Progenitor cell of endocrine pancreas (in vitro differentiated cells): ENCODE measurements around the gene TTR. TPM values are rescaled to one million over a fixed set of nuclear protein-coding genes. Genes with fewer than 3 reads are reported as not detected.

Source experiments
- DNase-seq: peaks from one replicate; pipeline ENCODE4 v3.0.0; 2021; ENCODE audit warnings: low spot score; ENCODE audit not compliant: unreplicated experiment
- H3K27ac Mint-ChIP-seq: 2 replicates; pipeline ENCODE4 v1.8.0; 2021; ENCODE audit warnings: mild to moderate bottlenecking, moderate library complexity, mixed read lengths
- H3K27me3 Mint-ChIP-seq: 2 replicates; pipeline ENCODE4 v1.8.0; 2021; ENCODE audit warnings: mixed read lengths
- H3K36me3 Mint-ChIP-seq: 2 replicates; pipeline ENCODE4 v1.8.0; 2022; ENCODE audit warnings: mixed read lengths; ENCODE audit not compliant: insufficient read depth
- H3K4me1 Mint-ChIP-seq: 2 replicates; pipeline ENCODE4 v1.8.0; 2021; ENCODE audit warnings: low read depth, mixed read lengths
- H3K4me3 Mint-ChIP-seq: 2 replicates; pipeline ENCODE4 v1.8.0; 2021; ENCODE audit warnings: low read depth, mild to moderate bottlenecking, moderate library complexity, mixed read lengths
- H3K9me3 Mint-ChIP-seq: 2 replicates; pipeline ENCODE4 v1.8.0; 2021; ENCODE audit warnings: low read depth, mixed read lengths
- long read RNA-seq: library from polyadenylated mRNA; unstranded; transcript quantifications from one replicate; pipeline ENCODE4 v2.0.0, GENCODE V29; 2020
- total RNA-seq: library from RNA; stranded (reverse); gene quantifications from 2 replicates; pipeline ENCODE4 v1.2.1, GENCODE V29; 2021
- TF ChIP-seq, protein P1 (sequence below): fragments of 200-600 bp; sonication (generic); IDR thresholded peaks from one replicate; pipeline ENCODE4 v1.5.0; 2021; ENCODE audit warnings: antibody characterized with exemption, mild to moderate bottlenecking; ENCODE audit not compliant: unreplicated experiment

The TTR gene
- total RNA-seq, result 150 and 157 TPM in 2 replicates
- long read RNA-seq, transcript TTR-201 (4 exons, 957 nt), result major isoform, 84 of 89 reads
- long read RNA-seq, partial matches to known transcripts, result 0 of 89 reads
- long read RNA-seq, other reads (novel, unspliced or antisense), result 3 of 89 reads

DNA sequence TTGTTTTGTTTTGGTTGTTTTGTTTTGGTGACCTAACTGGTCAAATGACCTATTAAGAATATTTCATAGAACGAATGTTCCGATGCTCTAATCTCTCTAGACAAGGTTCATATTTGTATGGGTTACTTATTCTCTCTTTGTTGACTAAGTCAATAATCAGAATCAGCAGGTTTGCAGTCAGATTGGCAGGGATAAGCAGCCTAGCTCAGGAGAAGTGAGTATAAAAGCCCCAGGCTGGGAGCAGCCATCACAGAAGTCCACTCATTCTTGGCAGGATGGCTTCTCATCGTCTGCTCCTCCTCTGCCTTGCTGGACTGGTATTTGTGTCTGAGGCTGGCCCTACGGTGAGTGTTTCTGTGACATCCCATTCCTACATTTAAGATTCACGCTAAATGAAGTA, at the start of gene TTR:
TSS of gene TTR (plus strand) at position 250 of the 400 bp plus-strand sequence. CDS start at position 276, 26 bp downstream.
- Mint-ChIP-seq H3K27me3 (no peaks in the 10 kb centered on the region), H3K36me3 (peaks cover 4% of the 10 kb centered on the region), H3K9me3 (peaks cover 9% of the 10 kb centered on the region), H3K4me3 (peak within 1 kb of the TSS; percentile 37), H3K27ac (peak within 1 kb of the TSS; percentile 29), H3K4me1 (peaks cover 47% of the 10 kb centered on the region)
- DNase-seq, result no peak
- TF ChIP-seq, protein P1, sequence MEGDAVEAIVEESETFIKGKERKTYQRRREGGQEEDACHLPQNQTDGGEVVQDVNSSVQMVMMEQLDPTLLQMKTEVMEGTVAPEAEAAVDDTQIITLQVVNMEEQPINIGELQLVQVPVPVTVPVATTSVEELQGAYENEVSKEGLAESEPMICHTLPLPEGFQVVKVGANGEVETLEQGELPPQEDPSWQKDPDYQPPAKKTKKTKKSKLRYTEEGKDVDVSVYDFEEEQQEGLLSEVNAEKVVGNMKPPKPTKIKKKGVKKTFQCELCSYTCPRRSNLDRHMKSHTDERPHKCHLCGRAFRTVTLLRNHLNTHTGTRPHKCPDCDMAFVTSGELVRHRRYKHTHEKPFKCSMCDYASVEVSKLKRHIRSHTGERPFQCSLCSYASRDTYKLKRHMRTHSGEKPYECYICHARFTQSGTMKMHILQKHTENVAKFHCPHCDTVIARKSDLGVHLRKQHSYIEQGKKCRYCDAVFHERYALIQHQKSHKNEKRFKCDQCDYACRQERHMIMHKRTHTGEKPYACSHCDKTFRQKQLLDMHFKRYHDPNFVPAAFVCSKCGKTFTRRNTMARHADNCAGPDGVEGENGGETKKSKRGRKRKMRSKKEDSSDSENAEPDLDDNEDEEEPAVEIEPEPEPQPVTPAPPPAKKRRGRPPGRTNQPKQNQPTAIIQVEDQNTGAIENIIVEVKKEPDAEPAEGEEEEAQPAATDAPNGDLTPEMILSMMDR, result no peak

- no peak overlapping the region for H3K4me3 Mint-ChIP-seq
- peaks cover 5% of the 10 kb centered on the region for H3K9me3 Mint-ChIP-seq
- TF ChIP-seq, protein P1, result no peak
- H3K4me1 Mint-ChIP-seq, result peaks cover 5% of the 10 kb centered on the region
- no peak overlapping the region for H3K27ac Mint-ChIP-seq
- peaks cover 41% of the 10 kb centered on the region for H3K36me3 Mint-ChIP-seq
- DNase-seq, result no peak
- no peaks in the 10 kb centered on the region for H3K27me3 Mint-ChIP-seq
These were observed 45.2 kb upstream of the TTR start for GRCh38 chr18:31546476-31546875.

DNA sequence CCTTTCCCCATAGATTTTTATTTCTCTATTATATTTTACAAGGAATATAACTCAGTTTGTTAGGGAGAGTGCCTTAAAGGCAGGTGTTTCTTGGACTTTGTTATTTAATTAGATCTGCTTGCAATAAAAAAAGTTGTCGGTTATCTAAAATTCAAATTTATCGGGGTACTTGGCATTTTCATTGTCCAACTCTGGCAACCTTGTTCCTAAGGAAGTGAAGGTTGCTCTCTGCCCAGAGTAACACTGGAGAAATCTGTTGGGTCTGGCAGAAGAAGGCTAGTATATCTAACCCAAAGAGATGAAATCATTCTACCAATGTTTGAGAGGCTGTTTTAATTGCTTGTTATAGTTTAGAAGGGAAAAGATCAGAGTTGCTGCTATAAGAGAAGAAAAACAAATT, 42.8 kb upstream of the TTR start:
- TF ChIP-seq, protein P1, result no peak
- Mint-ChIP-seq H3K9me3 (peaks cover 5% of the 10 kb centered on the region), H3K27ac (no peak overlapping the region), H3K27me3 (no peaks in the 10 kb centered on the region), H3K4me3 (no peak overlapping the region), H3K36me3 (peaks cover 27% of the 10 kb centered on the region), H3K4me1 (peaks cover 10% of the 10 kb centered on the region)
- DNase-seq, result no peak

GRCh38 chr18:31549416-31549815, 42.3 kb upstream of the TTR start:
- Mint-ChIP-seq H3K27me3 (no peaks in the 10 kb centered on the region), H3K9me3 (peaks cover 5% of the 10 kb centered on the region), H3K4me3 (no peak overlapping the region), H3K27ac (no peak overlapping the region), H3K4me1 (peaks cover 10% of the 10 kb centered on the region), H3K36me3 (peaks cover 27% of the 10 kb centered on the region)
- no peak for DNase-seq
- TF ChIP-seq, protein P1, result no peak

DNA sequence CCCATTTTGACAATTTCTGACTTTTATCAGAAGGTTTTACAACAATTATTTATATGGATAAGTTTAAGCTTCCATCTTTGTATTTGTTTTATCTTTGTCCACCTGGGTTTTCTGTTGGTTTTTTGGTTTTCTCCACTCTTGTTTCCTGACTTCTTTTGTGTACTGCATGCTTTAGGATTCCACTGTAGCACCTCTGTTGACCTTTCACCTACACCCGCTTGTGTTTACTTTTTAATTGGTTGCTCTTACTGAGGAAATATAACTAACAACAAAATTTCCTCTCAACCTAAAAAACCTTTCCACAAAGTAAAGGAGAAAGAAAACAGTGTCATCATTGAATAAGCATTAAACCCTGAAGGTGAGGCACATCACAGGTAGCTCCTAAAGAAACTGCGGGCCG, 39.8 kb upstream of the TTR start:
- no peak overlapping the region for H3K4me3 Mint-ChIP-seq
- no peak for DNase-seq
- H3K4me1 Mint-ChIP-seq, result peaks cover 21% of the 10 kb centered on the region
- TF ChIP-seq, protein P1, result no peak
- peaks cover 12% of the 10 kb centered on the region for H3K36me3 Mint-ChIP-seq
- H3K9me3 Mint-ChIP-seq, result peaks cover 5% of the 10 kb centered on the region
- no peaks in the 10 kb centered on the region for H3K27me3 Mint-ChIP-seq
- H3K27ac Mint-ChIP-seq, result peak overlapping the region; percentile 83
